Measurements from ENCODE around the gene KRT8.
"Not testable (repeated sequence)": the region's sequence is repeated elsewhere in the genome, so short reads cannot be mapped to it uniquely, and the experiment has no call there.

KRT8 gene

GRCh38 chr12:52904509-52905300 lies at the start of gene KRT8:
KRT8 (minus strand) TSS chr12:52905076; CDS start chr12:52904981, 95 bp downstream.
- DNase-seq = not testable (repeated sequence)

GRCh38 chr12:52953181-52953841 lies 48.4 kb upstream of the KRT8 start:
- no peak for DNase-seq

DNA sequence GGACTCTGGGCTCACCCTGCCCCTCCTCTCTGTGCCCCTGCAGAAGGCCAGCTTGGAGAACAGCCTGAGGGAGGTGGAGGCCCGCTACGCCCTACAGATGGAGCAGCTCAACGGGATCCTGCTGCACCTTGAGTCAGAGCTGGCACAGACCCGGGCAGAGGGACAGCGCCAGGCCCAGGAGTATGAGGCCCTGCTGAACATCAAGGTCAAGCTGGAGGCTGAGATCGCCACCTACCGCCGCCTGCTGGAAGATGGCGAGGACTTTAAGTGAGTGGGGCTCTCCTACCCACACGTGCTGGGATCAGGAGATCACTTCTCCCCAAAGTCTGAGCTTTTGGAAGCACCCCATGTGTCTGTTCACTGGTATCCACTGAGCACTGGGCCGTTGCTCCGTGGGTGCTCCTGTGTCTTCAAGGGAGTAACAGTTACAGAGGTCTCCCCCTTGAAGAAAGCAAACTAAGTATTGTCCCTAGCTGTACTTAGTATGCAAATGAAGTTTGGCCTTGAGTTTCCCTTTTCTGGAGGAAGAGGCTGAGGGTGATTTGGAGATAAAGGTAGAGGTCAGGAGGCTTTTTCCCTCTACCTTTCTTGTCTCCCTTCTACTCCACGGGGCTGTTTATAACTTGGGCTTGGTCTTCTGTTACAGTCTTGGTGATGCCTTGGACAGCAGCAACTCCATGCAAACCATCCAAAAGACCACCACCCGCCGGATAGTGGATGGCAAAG lies 47.4 kb upstream of the KRT8 start:
- DNase-seq = no peak

- DNase-seq = no peak
These were observed 46.8 kb upstream of the KRT8 start for GRCh38 chr12:52951640-52952039.

GRCh38 chr12:52951126-52951525 lies 46.2 kb upstream of the KRT8 start:
- DNase-seq = no peak

- no peak for DNase-seq
These were observed 45.7 kb upstream of the KRT8 start for GRCh38 chr12:52950553-52950952.

DNA sequence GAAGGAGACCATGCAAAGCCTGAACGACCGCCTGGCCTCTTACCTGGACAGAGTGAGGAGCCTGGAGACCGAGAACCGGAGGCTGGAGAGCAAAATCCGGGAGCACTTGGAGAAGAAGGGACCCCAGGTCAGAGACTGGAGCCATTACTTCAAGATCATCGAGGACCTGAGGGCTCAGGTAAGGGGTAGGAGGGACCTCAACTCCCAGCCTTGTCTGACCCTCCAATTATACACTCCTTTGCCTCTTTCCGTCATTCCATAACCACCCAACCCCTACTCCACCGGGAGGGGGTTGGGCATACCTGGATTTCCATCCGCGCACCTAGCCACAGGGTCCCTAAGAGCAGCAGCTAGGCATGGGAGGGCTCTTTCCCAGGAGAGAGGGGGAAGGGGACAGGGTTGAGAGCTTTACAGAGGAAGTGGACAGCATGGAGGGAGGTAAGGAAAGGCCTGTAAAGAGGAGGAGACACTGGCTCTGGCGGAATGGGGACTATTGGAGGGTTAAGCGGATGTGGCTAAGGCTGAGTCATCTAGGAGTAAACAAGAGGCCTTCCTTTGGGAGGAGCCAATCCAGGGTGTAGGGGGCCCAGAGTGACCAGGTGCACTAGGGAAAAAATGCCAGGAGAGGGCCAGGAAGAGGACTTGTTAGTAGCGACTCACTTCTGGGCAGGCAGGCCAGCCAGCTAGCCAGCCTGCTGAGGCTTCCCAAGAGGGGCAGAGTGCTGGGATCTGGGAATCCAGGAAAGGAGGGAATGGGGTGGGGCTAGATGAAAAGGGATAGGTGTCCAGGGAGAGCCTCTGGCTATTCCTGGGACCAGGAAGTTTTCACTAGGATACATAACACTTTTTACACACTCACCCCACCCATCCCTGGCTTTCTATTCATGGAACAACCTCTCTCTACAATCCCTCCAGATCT lies 44.8 kb upstream of the KRT8 start:
- DNase-seq = no peak

GRCh38 chr12:52947738-52948423 lies 43.0 kb upstream of the KRT8 start:
- no peak for DNase-seq

DNA sequence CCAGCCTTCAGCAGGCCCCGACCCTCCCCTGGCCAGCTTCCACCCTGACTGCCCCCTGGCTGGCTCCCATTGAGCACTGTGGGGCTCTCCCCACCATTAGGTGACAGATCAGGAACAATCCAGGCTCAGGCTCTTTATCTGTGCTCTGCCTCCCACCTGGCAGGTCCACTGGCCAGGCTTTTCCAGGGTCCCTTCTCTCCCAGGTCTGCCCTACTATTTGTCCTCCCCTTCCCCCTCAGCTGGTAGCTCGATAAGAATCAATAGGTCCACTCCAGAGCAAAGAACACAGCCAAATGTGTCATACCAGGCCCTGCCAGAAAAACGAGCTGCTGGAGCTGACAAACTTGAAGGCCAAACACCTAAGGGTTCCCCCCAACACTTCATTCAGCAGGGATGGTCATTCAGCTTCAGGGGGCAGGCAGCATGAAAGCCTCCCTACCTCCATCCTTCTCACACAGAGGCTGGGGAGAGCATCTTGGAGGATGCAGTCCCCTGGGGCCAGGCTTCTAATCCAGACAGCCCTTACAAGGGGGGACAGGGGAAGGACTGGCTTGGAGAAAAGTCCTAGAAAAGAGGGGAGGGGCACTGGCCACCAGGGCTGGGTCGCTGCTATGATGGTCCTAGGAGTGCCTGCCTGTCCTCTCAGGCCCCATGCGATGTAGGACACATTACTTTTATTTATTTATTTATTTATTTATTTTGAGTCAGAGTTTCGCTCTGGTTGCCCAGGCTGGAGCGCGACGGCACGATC lies 42.1 kb upstream of the KRT8 start:
- no peak for DNase-seq

DNA sequence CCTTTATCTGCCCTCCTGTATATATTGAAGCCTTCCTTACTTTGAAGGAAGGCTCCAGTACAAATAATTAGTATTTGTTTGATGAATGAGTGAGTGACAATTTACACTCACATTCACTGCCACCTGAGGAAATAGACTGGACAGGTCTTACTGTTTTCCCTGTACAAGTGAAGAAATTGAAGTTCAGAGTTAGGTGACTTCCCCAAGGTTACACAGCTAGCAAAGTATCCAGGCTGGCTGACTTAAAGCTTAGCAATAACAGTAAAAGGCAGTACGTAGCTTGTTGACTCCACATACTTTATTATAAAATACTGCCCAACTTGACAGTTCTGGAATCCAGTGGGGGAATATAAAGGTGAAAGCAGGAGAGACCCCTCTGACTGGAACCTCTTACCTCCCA lies 41.5 kb upstream of the KRT8 start:
- no peak for DNase-seq

- DNase-seq = no peak
These were observed 40.7 kb upstream of the KRT8 start for GRCh38 chr12:52945389-52946232.

GRCh38 chr12:52944683-52945388 lies 40.0 kb upstream of the KRT8 start:
- no peak for DNase-seq

- no peak for DNase-seq
These were observed 38.0 kb upstream of the KRT8 start for GRCh38 chr12:52942901-52943181.

GRCh38 chr12:52942066-52942900 lies 37.4 kb upstream of the KRT8 start:
- DNase-seq = no peak

DNA sequence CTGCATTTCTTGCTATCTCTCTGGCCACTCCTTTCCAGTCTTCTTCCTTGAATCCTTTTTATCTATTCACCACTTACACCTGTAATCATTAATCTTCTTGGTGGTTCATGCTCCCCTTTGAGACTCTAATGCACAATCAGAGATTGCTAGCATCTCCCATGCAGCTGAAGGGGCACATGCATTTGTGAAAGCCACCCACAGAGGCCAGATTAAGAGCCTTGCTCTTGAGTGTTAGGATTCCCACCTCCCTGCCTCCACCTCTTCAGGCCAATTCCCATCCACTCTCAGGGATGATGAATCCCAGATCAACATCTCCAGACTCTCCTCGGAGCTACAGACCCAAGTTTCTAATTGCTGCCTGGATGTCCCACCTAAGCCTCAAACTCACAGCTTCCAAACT lies 24.7 kb upstream of the KRT8 start:
- DNase-seq = no peak

DNA sequence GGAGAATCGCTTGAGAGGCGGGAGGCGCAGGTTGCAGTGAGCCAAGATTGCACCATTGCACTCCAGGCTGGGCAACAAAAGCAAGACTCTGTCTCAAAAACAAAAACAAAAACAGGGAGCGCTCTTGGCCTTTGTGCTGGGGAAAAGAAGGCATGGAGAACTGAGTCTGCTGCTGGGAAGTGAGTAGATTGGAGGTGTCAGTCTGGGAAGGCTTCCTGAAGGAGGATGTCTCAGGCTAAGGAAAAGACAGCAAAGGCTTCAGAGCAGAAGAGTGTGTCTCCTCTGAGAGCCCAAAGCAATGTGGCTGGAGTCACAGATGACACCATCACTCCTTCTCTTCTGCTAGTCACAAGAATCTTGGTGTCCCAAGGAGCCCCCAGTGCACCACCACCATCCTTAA lies 23.1 kb upstream of the KRT8 start:
- no peak for DNase-seq

- no peak for DNase-seq
These were observed 21.8 kb upstream of the KRT8 start for GRCh38 chr12:52926596-52927234.
